Loucy (cell line): ENCODE results near the gene CLIP1.

Source experiments
- CTCF ChIP-seq: fragments of 200-600 bp; sonication (generic); conservative IDR thresholded peaks from 2 replicates; pipeline ENCODE4 v1.5.1; 2014; ENCODE audit warnings: mild to moderate bottlenecking, antibody characterized with exemption, low read length
- EZH2phosphoT487 ChIP-seq: fragments of 200-600 bp; IDR thresholded peaks from 2 replicates; pipeline ENCODE4 v1.6.1; 2018; ENCODE audit warnings: antibody characterized with exemption, mild to moderate bottlenecking, moderate library complexity, borderline replicate concordance

- TF ChIP-seq CTCF (no peak), EZH2phosphoT487 (no peak)
Measured at GRCh38 chr12:122420471-122421162, 1.9 kb downstream of the CLIP1 start.
